Astrocyte of the cerebellum (primary cell): Measurements from ENCODE around the gene GPATCH4.

ENCODE experiments used
- DNase-seq: peaks from one replicate; pipeline ENCODE4 v3.0.0-alpha.2; 2011; ENCODE audit warnings: low read depth
- H3K4me3 ChIP-seq: 2 replicates; pipeline ENCODE4 v1.5.1; 2011; ENCODE audit warnings: mild to moderate bottlenecking, low read depth, low read length, moderate library complexity
- in situ Hi-C: cut with HindIII; loops from 2 replicates; pipeline ENCODE4 v1.10.0; 2017; ENCODE audit warnings: low sequenced_read_pairs
- TF ChIP-seq, protein P1 (sequence below): IDR thresholded peaks from 2 replicates; pipeline ENCODE4 v1.5.1; 2012; ENCODE audit warnings: low read length, low read depth, moderate library complexity, mild to moderate bottlenecking; ENCODE audit errors: missing control alignments

GPATCH4 gene

DNA sequence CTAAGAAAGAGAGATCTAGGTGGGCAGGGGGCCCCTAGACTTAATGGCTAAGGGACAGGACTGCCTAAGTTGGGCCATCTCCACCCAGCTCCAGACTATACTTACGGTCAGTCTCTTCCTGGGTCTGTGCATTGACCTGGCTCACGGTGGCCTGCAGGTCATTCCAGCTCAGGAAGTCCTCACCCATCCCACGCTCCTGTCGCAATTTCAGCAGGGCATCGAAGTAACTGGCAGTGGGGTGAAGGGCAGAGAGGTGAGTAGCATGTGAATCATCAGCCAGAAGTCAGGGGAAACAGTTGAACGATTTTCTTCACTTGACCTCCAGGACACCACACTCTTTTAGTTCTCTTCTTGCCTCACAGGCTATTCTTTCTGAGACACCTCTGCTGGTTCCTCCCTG is 49.4 kb downstream of the GPATCH4 start:
- TF ChIP-seq, protein P1, sequence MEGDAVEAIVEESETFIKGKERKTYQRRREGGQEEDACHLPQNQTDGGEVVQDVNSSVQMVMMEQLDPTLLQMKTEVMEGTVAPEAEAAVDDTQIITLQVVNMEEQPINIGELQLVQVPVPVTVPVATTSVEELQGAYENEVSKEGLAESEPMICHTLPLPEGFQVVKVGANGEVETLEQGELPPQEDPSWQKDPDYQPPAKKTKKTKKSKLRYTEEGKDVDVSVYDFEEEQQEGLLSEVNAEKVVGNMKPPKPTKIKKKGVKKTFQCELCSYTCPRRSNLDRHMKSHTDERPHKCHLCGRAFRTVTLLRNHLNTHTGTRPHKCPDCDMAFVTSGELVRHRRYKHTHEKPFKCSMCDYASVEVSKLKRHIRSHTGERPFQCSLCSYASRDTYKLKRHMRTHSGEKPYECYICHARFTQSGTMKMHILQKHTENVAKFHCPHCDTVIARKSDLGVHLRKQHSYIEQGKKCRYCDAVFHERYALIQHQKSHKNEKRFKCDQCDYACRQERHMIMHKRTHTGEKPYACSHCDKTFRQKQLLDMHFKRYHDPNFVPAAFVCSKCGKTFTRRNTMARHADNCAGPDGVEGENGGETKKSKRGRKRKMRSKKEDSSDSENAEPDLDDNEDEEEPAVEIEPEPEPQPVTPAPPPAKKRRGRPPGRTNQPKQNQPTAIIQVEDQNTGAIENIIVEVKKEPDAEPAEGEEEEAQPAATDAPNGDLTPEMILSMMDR: no peak
- H3K4me3 ChIP-seq: no peak overlapping the region
- no peak for DNase-seq
- in situ Hi-C loops: no loop called here

- in situ Hi-C loops: no loop called here
- TF ChIP-seq, protein P1: no peak
- H3K4me3 ChIP-seq: no peak overlapping the region
- no peak for DNase-seq
Observed at GRCh38 chr1:156551066-156551643, 50.1 kb downstream of the GPATCH4 start.

GRCh38 chr1:156550346-156550745 is 50.9 kb downstream of the GPATCH4 start:
- DNase-seq: no peak
- H3K4me3 ChIP-seq: no peak overlapping the region
- TF ChIP-seq, protein P1: no peak
- in situ Hi-C loops: no loop called here

DNA sequence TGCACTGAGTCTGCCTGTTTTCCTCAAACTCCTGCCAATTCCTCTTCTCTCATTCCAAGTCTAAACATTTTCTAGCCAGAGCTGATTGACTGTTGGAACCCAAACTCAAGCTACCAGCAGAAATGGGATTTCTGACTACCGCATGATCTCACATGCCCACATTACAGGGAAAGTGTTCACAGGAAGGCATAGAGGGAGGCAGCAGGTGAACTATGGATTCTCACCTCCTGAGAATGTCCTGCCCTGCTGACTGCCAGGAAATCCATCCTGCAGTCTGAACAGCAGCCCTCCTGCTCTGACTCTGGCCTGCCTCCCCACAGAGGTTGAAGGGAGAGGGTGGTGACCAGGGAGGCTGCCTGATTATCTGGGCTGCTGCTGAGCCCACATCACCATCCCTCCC is 51.4 kb downstream of the GPATCH4 start:
- TF ChIP-seq, protein P1: no peak

DNA sequence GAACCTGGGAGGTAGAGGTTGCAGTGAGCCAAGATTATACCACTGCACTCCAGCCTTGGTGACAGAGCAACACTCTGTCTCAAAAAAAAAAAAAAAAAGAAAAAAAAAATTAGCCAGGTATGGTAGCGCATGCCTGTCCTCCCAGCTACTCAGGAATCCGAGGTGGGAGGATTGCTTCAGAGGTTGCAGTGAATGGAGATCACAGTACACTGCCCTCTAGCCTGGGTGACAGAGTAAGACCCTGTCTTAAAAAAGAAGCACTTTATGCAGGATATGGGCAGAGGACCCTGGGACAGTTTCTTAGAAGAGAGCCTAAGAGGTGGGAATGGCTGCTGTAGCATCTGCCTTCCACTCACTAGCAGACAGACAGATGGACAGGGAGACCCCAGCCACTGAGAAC is 51.9 kb downstream of the GPATCH4 start:
- in situ Hi-C loops: no loop called here
- TF ChIP-seq, protein P1: no peak
- no peak overlapping the region for H3K4me3 ChIP-seq
- DNase-seq: no peak

More for the DNA sequence above, 51.4 kb downstream of the GPATCH4 start:
- H3K4me3 ChIP-seq: no peak overlapping the region
- DNase-seq: no peak
- in situ Hi-C loops: no loop called here

DNA sequence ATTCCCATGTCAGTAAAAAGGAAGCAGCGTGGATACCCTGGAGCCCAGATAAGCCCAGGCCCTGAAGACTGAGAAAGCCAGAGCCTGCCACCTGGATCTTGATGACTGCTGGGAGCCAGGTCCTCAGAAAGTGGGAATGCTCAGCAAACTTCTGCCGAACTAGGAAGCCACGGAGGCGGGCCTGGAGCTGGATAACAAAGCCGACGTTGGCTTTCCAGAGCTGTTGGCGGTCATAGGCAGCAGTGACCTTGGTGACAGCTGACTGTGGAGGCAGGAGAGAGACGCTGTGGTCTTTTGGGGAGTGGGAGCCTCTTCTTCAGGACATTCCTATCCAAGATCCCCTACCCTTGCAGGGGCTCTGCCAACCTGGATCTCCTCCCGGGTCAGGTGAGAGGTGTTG is 53.3 kb downstream of the GPATCH4 start:
- H3K4me3 ChIP-seq: no peak overlapping the region
- in situ Hi-C loops: no loop called here
- no peak for DNase-seq
- TF ChIP-seq, protein P1: no peak
